ENCODE measurements around the gene CRISP3.

The CRISP3 gene

DNA sequence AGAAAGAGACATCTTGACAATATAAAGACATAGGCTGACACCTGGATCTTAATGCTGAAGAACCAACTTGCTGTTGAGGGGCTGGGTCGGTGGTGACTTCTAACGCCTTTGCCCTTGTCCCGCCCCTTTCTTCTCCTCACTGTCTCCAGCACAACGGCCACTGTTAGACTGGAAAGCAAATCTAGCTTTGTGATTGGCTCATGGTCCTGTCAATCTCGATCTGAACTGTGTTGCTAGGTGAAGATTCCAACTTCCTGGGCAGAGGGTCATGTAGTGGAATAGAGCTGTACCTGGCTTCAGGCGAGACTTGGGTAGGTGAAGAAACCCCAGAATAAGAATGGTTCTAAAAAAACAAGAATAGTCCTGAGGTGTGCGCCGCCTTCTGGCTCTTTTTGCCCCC, 43.0 kb upstream of the CRISP3 start, which contains the start of gene PGK2 (continued):
- no peak for TF ChIP-seq GLIS2 (tag by site-specific recombination; IDR thresholded peaks at IDR 0.05)
- TF ChIP-seq ZNF169 (tag by site-specific recombination; IDR thresholded peaks at IDR 0.05): no peak
- TF ChIP-seq ZNF121 (tag by site-specific recombination; IDR thresholded peaks at IDR 0.05): no peak
- TF ChIP-seq ZNF391 (tag by site-specific recombination; IDR thresholded peaks at IDR 0.05; ENCODE audit: borderline replicate concordance, low read depth): no peak

DNA sequence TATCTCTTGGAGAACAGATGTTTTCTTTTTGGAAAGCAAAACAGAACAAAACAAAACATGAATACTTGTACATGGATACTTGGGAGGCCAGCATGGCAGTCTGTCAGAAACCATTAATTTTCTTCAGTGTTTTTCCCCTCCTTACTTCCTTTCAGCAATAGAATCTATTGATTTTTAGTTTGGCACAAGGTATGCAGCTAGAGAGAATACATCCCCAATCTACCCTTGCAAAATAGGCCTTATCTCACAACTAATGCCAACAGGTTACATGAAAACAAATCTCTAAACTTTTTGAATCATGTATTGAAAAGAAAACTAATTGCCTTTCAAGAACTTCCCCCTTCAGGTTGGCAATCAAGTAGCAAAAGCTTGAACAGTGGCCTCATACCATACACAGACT, 40.1 kb upstream of the CRISP3 start:
- no peaks in the 10 kb centered on the region for H3K4me1 ChIP-seq (ENCODE audit: control insufficient read depth, insufficient read depth, low read length)
- ChIA-PET CTCF (no interaction called here), POLR2A (no interaction called here)
- H3K36me3 ChIP-seq (ENCODE audit: control insufficient read depth in 2 of 2, insufficient read depth in 1 of 2, low read length in 2 of 2): no peaks in the 10 kb centered on the region
- H3K9me3 ChIP-seq (ENCODE audit: control insufficient read depth, insufficient read depth, low read depth, low read length): no peaks in the 10 kb centered on the region
- no peak overlapping the region for H3K4me3 ChIP-seq (ENCODE audit: low read depth, low read length)
- H3K27ac ChIP-seq (ENCODE audit: extremely low read depth, low read depth, low read length): no peak overlapping the region
- TF ChIP-seq KLF10 (tag by site-specific recombination; IDR thresholded peaks at IDR 0.05) (no peak), ZNF2 (tag by site-specific recombination; IDR thresholded peaks at IDR 0.05) (no peak), ZNF335 (tag by site-specific recombination; conservative IDR thresholded peaks at IDR 0.05) (no peak), HOXA7 (CRISPR knock-in tag; IDR thresholded peaks at IDR 0.05; ENCODE audit: borderline replicate concordance) (no peak), ZNF560 (tag by site-specific recombination; IDR thresholded peaks at IDR 0.05; ENCODE audit: borderline replicate concordance) (no peak), ZNF274 (IDR thresholded peaks at IDR 0.05; ENCODE audit: low read length) (no peak), ZNF274 (tag by site-specific recombination; IDR thresholded peaks at IDR 0.05; ENCODE audit: borderline replicate concordance) (no peak), ZNF214 (tag by site-specific recombination; IDR thresholded peaks at IDR 0.05; ENCODE audit: borderline replicate concordance) (no peak), ZNF10 (tag by site-specific recombination; IDR thresholded peaks at IDR 0.05) (no peak), KLF1 (tag by site-specific recombination; IDR thresholded peaks at IDR 0.05) (no peak), ZBTB17 (tag by site-specific recombination; IDR thresholded peaks at IDR 0.05) (no peak), ZNF155 (tag by site-specific recombination; IDR thresholded peaks at IDR 0.05) (no peak), KLF8 (tag by site-specific recombination; IDR thresholded peaks at IDR 0.05) (no peak), SETDB1 (IDR thresholded peaks at IDR 0.05; ENCODE audit: insufficient read length, low read length) (no peak), GLIS2 (tag by site-specific recombination; IDR thresholded peaks at IDR 0.05) (no peak), ZSCAN30 (tag by site-specific recombination; IDR thresholded peaks at IDR 0.05) (no peak)
- TF ChIP-seq, protein P1, sequence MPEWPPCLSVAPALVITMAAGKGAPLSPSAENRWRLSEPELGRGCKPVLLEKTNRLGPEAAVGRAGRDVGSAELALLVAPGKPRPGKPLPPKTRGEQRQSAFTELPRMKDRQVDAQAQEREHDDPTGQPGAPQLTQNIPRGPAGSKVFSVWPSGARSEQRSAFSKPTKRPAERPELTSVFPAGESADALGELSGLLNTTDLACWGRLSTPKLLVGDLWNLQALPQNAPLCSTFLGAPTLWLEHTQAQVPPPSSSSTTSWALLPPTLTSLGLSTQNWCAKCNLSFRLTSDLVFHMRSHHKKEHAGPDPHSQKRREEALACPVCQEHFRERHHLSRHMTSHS (tag by site-specific recombination; IDR thresholded peaks at IDR 0.05): no peak
- TF ChIP-seq, protein P2, sequence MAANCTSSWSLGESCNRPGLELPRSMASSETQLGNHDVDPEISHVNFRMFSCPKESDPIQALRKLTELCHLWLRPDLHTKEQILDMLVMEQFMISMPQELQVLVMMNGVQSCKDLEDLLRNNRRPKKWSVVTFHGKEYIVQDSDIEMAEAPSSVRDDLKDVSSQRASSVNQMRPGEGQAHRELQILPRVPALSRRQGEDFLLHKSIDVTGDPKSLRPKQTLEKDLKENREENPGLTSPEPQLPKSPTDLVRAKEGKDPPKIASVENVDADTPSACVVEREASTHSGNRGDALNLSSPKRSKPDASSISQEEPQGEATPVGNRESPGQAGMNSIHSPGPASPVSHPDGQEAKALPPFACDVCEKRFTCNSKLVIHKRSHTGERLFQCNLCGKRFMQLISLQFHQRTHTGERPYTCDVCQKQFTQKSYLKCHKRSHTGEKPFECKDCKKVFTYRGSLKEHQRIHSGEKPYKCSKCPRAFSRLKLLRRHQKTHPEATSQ (tag by site-specific recombination; IDR thresholded peaks at IDR 0.05): no peak
- TF ChIP-seq, protein P3, sequence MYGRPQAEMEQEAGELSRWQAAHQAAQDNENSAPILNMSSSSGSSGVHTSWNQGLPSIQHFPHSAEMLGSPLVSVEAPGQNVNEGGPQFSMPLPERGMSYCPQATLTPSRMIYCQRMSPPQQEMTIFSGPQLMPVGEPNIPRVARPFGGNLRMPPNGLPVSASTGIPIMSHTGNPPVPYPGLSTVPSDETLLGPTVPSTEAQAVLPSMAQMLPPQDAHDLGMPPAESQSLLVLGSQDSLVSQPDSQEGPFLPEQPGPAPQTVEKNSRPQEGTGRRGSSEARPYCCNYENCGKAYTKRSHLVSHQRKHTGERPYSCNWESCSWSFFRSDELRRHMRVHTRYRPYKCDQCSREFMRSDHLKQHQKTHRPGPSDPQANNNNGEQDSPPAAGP (tag by site-specific recombination; IDR thresholded peaks at IDR 0.05): no peak
- TF ChIP-seq, protein P4, sequence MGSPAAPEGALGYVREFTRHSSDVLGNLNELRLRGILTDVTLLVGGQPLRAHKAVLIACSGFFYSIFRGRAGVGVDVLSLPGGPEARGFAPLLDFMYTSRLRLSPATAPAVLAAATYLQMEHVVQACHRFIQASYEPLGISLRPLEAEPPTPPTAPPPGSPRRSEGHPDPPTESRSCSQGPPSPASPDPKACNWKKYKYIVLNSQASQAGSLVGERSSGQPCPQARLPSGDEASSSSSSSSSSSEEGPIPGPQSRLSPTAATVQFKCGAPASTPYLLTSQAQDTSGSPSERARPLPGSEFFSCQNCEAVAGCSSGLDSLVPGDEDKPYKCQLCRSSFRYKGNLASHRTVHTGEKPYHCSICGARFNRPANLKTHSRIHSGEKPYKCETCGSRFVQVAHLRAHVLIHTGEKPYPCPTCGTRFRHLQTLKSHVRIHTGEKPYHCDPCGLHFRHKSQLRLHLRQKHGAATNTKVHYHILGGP (tag by site-specific recombination; IDR thresholded peaks at IDR 0.05): no peak

Data from HEK293 (cell line).